Ovary (tissue), 3 donors: ENCODE data around the gene NAT8L.

Experiments used
- EP300 ChIP-seq: sonication (generic); formaldehyde crosslinking; IDR thresholded peaks from one replicate; pipeline ENCODE4 v1.6.1; 2017; ENCODE audit warnings: antibody characterized with exemption
- POLR2A ChIP-seq: fragments of 450-650 bp; IDR thresholded peaks from one replicate; pipeline ENCODE4 v1.6.1; 2017; ENCODE audit warnings: antibody characterized with exemption, mild to moderate bottlenecking, moderate library complexity
- TF ChIP-seq, protein P1 (sequence below), 3 donors: fragments of 450-650 bp in 2 of 3; fragments of 200-600 bp in 1 of 3; IDR thresholded peaks; one replicate each; pipeline versions ENCODE4 v1.5.1 to v1.8.0; 2016 to 2022; ENCODE audit warnings: antibody characterized with exemption in 3 of 3, mild to moderate bottlenecking in 1 of 3
- donor health status: DM: no; HTN: no; CAD: no.

DNA sequence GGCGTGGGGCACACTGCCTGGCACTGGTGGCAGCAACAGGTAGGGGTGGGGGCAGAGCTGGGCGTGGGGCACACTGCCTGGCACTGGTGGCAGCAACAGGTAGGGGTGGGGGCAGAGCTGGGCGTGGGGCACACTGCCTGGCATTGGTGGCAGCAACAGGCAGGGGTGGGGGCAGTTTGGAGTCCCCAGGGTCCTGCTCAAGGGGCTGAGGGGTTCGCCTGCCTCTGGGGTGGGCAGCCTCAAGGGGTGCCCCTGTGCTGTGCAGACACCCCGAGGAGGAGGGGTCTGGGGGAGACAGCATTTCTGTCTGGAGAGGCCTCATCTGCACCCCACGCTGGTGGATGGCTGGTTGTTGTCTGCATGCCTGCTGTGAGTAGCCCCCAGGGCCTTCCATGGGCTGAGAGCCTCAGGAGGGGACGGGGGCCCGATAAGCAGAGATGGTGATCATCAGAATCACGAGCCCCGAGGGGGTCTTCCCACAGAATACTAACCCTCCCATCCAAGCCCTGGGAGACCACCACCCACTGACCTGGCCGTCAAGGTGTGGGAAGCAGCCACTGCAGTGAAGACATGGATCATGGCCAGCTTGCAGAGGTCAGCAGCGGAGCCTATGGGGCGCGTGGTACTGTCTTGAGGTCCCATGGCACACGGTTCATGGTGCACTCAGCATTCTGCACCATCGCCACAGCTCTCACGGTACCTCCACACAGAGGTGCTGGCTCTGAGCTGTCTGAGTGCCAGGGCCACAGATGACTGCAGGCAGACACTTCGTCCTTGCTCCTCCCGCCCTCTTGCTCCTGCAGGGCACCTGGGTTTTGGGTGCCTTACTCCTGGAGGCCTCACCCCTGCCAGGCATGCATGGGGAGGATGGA lies 21.5 kb downstream of the NAT8L start:
- TF ChIP-seq, protein P1, sequence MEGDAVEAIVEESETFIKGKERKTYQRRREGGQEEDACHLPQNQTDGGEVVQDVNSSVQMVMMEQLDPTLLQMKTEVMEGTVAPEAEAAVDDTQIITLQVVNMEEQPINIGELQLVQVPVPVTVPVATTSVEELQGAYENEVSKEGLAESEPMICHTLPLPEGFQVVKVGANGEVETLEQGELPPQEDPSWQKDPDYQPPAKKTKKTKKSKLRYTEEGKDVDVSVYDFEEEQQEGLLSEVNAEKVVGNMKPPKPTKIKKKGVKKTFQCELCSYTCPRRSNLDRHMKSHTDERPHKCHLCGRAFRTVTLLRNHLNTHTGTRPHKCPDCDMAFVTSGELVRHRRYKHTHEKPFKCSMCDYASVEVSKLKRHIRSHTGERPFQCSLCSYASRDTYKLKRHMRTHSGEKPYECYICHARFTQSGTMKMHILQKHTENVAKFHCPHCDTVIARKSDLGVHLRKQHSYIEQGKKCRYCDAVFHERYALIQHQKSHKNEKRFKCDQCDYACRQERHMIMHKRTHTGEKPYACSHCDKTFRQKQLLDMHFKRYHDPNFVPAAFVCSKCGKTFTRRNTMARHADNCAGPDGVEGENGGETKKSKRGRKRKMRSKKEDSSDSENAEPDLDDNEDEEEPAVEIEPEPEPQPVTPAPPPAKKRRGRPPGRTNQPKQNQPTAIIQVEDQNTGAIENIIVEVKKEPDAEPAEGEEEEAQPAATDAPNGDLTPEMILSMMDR (IDR thresholded peaks at IDR 0.05) = no peak
- TF ChIP-seq POLR2A (no peak), EP300 (no peak)
